Ishikawa (cell line): ENCODE results near the gene WDFY1.

Experiments used
- CEBPB ChIP-seq: IDR thresholded peaks from 2 replicates; pipeline ENCODE4 v1.6.1; 2012
- CREB1 ChIP-seq: IDR thresholded peaks from 2 replicates; pipeline ENCODE4 v1.6.1; 2012; ENCODE audit warnings: low read depth
- EGR1 ChIP-seq: IDR thresholded peaks from 2 replicates; pipeline ENCODE4 v1.6.1; 2012
- EP300 ChIP-seq: IDR thresholded peaks from 2 replicates; pipeline ENCODE4 v1.6.1; 2012; ENCODE audit warnings: borderline replicate concordance
- FOXM1 ChIP-seq: IDR thresholded peaks from 2 replicates; pipeline ENCODE4 v1.6.1; 2012; ENCODE audit warnings: low read depth, borderline replicate concordance
- RAD21 ChIP-seq: IDR thresholded peaks from 2 replicates; pipeline ENCODE4 v1.6.1; 2012; ENCODE audit warnings: low read depth
- TCF12 ChIP-seq: IDR thresholded peaks from 2 replicates; pipeline ENCODE4 v1.6.1; 2012; ENCODE audit warnings: low read depth
- TF ChIP-seq, protein P1 (sequence below): IDR thresholded peaks from 2 replicates; pipeline ENCODE4 v1.6.1; 2012
- TF ChIP-seq, protein P2 (sequence below): IDR thresholded peaks from 2 replicates; pipeline ENCODE4 v1.6.1; 2012; ENCODE audit warnings: low read depth, mild to moderate bottlenecking

DNA sequence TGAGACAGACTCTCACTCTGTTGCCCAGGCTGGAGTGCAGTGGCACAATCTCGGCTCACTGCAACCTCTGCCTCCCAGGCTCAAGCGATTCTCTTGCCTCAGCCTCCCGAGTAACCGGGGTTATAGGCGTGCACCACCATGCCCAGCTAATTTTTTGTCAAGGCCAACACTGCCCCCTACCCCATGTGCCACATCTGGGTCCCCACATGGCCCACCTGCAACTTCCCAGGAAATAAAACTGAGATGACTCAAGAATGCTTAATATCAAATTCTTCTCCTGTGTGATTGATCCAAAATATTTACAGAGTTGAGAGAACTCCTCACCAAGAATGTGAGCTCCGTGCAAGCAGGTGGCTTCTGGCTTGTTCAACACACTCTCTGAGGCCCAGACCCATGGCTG is 116.8 kb downstream of the WDFY1 start:
- TF ChIP-seq FOXM1 (no peak), RAD21 (no peak), EGR1 (no peak), CREB1 (no peak), TCF12 (no peak), CEBPB (no peak), EP300 (no peak)
- TF ChIP-seq, protein P1, sequence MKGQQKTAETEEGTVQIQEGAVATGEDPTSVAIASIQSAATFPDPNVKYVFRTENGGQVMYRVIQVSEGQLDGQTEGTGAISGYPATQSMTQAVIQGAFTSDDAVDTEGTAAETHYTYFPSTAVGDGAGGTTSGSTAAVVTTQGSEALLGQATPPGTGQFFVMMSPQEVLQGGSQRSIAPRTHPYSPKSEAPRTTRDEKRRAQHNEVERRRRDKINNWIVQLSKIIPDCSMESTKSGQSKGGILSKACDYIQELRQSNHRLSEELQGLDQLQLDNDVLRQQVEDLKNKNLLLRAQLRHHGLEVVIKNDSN = no peak
- TF ChIP-seq, protein P2, sequence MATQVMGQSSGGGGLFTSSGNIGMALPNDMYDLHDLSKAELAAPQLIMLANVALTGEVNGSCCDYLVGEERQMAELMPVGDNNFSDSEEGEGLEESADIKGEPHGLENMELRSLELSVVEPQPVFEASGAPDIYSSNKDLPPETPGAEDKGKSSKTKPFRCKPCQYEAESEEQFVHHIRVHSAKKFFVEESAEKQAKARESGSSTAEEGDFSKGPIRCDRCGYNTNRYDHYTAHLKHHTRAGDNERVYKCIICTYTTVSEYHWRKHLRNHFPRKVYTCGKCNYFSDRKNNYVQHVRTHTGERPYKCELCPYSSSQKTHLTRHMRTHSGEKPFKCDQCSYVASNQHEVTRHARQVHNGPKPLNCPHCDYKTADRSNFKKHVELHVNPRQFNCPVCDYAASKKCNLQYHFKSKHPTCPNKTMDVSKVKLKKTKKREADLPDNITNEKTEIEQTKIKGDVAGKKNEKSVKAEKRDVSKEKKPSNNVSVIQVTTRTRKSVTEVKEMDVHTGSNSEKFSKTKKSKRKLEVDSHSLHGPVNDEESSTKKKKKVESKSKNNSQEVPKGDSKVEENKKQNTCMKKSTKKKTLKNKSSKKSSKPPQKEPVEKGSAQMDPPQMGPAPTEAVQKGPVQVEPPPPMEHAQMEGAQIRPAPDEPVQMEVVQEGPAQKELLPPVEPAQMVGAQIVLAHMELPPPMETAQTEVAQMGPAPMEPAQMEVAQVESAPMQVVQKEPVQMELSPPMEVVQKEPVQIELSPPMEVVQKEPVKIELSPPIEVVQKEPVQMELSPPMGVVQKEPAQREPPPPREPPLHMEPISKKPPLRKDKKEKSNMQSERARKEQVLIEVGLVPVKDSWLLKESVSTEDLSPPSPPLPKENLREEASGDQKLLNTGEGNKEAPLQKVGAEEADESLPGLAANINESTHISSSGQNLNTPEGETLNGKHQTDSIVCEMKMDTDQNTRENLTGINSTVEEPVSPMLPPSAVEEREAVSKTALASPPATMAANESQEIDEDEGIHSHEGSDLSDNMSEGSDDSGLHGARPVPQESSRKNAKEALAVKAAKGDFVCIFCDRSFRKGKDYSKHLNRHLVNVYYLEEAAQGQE = no peak
